HG03571 (cell line): ENCODE measurements around the gene SHROOM1.

Experiments
- ATAC-seq: cut with Tn5 transposase; IDR thresholded peaks from one replicate; pipeline ENCODE4 v1.9.1; 2021; ENCODE audit not compliant: unreplicated experiment

Gene SHROOM1

DNA sequence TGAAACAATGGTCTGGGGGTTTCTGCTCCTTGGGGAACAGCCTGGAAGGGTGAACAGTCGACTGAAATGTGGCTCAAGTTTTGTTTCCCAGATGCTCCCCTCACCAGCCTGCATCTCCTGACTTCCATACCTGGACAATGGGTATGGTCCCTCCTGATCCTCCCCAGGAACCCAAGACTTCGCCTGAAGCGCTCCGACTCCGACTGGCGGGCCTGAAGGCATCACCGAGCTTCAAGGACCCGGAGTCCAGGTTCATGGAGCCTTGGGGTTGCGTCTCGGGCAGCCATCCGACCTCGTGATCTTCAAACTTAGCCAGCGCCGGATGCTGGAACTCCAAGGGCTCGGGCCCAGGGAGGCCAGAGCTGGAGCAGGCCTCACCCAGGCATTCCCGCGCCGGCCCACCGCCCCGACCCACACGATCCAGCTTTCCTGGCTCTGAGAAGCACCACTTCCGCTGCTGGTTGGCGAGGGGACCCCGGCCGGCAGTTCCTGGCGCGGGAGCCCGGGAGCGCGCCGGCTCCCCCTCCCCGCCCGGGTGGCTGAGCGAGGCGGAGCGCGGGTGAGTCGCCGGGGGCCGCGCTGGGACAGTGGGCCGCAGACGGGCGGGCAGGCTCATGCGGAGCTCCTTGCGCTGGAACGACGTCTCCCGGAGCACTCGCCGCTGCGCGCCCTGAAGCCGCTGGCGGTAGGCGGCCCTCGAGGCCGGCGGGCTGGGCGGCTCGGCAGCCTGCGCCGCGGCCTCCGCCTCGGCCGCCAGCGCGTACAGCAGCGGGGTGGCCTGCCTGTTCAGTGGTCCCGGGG lies 5.2 kb downstream of the SHROOM1 start:
- ATAC-seq = no peak

DNA sequence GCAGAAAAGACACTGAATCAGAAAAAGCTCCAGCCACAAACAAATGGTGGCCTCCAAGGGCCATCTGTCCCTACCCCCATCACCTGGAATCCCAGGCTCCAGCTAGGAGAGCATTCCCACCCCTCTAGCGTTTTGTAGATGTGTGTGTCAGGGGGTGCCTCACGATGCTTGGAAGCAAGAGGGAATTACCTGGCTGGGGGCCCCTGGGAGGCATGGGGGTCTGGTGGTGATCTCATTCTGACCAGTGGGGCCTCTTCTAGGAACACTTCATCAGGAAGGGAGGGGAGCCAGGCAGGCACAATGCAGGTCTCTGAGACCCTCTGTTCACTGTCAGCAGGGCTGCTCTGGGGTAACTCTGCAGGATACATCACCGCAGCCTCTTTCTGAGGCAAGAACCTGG lies 6.0 kb downstream of the SHROOM1 start:
- no peak for ATAC-seq

DNA sequence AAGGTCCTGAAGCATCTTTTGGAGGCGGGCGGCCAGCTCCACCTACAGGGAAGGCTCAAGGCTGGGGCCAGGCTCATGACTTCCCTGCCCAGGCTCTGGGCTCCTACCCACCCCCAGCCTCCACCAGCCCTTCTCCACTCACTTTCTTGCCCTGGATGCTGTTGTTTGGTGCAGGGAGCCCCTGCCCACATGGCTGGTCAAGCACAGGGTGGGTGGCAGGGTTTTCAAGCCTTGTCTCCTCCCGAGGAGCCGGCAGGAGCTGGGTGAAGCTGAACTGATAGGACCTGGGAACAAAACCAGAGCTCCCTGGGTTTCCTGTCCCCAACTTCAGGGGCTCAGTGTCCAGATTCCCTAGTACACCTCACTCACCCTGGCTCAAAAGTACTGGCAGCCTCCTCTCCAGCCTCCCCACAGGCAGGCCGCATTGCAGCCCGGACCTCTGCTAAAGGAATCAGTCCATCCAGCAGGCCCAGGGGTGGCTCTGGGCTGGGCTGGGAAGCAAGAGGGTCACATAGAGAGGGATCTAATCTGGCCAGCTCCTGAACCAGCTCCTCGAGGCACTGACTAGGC lies 6.9 kb downstream of the SHROOM1 start:
- no peak for ATAC-seq

DNA sequence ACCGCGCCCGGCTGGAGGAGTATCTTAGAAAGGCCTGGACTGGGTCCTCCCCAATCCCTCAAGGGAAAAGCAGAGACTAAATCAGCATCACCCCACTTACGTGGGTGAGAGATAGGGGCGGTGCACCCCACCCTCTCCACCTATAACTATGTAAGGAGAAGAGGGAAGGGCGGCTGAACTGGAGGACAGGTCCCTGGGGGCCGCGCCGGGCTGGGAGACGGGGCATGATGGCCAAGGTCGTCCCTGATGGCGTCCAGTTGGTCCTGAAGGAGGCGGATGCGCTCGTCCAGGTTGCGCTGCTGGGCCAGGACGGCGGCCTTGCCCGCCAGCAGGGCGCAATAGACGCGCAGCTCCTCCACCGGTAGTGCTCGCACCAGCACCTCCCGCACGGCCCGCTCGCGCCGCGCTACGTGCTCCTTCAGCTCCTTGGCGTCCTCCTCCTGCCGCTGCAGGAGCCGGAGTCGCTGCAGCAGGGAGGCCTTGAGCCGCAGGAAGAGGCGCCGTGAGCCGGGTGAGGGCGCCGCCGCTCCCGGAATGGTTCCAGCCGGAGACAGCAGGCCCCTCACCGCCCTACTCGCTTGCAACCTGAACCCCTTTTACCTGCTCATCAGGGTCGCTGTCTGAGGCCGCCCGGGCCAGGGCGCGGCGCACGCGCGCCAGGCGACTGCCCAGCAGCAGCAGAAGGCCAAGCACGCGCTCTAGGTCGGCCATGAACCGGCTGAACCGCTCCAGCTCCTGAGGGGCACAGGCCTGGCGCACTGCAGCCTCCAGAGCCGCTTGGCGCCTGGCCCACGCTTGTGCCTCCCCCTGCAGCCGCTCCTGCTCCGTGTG lies 7.6 kb downstream of the SHROOM1 start:
- no peak for ATAC-seq

DNA sequence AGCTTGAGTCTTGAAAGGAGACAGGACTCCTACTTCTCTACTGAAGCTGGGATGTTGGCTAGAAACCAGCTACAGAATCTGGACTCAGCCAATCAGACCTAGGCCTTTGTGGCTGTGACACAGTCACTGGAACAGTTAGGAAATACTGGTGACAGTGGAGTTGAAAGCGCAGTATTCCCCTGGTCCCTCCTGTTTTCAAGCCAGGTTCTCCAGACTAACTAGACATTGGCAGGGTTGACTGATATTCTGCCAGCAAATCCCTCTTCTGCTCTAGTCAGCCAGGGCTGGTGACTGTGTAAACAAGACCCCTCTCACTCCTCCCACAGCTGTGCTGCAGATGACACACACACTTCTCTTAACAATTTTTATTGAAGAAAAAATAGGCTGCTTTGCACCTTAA lies 8.7 kb downstream of the SHROOM1 start:
- ATAC-seq = no peak

DNA sequence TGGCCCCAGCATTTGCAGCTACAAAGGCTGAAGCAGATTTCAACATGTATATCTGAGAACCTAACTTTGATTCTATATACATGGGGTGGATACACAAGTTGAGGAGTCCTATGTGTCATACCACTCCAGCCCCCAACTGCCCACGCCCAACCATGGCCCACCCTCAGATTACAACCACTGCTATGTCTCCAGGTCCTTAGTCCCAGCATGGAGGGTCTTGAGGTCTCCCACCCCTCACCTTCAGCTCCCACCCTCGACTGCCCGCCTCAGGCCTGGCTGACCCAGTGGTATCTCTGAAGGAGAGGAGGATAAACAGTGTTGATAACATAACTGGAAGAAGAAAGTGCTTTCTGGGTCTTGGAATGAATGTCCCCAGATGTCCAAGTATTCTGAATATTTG lies 9.1 kb downstream of the SHROOM1 start:
- no peak for ATAC-seq

DNA sequence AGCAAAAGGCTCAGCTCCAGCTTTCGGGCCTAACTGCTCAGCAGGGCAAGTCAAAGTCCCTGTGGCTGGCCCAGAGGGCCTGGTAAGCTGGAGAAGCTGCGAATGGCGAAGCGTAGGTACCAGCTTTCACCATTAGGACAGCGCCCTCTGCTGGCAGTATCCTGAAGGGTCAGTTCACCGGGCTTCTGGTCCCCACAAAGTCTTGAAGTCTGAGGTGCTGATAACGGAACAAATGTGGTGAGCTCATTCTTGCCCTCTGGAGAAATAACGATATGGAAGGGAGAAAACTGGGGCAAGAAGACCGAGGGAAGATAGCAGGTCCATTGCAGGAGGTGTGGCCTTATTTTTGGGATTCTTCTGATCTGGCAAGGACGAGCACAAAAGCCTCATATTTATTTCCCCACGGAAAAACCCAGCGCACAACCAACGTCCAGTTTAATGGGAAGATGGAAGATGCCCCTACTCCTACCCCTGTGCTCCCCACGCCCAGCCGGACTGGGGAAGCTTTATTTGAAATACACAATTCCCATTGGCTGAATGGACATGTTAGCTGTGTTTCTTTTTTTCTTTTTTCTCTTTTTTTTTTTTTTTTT lies 10.2 kb downstream of the SHROOM1 start:
- peak; percentile 63 for ATAC-seq

DNA sequence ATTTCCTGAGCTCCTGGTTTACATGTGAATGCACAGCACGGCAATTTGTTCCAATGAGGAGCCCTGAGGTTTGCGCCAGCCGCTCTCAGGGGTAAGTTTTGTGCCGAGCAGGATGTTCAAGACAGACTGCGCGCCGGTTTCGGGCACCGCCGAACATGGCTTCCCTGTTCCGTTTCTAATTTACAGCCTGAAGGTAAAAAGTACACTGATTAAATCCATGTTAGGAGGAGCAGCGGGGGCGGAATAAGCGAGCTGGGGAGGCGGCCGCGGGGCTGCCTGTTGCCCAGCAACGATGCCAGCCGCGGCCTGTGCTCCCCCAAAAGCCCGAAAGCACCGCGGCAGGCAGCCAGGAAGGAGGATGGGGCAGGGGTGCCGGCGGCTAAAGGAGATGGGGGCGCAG lies 11.0 kb downstream of the SHROOM1 start:
- ATAC-seq = no peak

DNA sequence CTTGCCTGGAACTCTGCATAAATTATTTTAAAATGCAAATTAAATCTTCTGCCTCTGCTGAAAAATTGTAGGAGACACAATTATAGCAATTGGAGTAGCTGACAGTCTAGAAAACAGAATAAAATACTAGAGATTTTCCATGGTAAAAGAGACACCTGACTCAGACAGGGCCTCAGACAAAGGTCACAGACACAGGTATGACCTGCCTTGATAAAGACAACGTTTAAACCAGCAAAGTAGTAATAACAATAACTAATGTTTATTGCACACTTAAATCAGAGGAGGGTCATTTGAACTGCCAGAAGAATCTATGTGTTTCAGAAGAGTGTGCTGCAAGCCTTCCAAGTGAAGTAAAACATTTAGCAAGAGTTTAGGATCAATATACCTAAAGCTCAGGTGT lies 13.4 kb downstream of the SHROOM1 start:
- no peak for ATAC-seq

DNA sequence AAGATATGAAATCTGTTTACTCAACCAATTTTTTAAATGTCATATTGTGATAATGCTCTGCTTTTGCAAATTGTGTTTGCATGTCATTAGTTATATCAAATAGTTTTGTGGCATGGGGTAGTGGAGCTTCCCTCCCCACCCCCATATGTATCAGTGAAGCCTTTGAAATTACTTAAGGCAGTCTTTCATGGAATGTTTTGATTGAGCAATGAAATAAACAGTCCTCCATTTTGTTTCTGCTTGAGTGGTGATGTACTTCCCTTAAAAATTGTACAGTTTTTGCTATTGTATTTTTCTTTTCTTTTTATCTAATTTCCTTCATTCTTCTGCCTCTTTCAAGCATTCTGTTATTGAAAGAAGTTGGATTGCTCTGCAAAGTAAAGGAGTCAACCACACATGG lies 13.9 kb downstream of the SHROOM1 start:
- no peak for ATAC-seq

DNA sequence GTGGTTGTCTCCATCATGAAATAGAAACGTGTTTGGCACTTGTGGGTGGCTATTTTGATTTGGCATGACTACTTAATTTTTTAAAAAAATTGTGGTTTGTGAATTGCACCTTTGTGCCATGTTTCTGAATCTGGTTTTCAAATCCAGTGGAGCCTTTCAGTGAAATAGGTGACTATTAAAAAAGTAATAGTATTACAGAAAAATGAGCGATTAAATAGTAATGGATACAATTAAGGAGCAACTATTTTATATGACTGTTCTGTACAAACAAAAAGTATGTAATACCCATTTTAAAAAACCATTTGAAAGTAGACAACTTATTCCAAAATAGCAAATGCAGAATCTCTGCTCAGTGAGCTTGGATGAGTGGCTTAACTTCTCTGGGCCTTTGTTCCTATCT lies 14.4 kb downstream of the SHROOM1 start:
- no peak for ATAC-seq

DNA sequence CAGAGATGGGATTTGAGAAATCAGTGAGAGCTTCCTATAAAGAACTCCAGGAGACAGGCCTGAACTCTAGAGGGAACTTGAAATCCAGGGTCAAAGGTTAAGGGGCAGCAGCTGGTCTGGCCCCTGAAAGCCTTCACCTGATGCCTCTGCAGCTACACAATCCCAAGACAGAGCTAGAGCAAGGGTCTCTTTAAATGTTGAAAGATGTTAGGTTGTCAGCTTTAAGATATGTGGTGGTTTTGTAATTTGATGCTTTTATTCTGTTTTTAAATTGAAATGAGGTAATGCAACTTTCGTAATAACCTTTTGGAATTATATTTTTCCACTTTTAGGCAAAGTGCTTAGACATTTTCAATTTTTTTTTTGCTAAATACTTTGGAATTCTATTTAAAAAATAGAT lies 15.0 kb downstream of the SHROOM1 start:
- no peak for ATAC-seq

DNA sequence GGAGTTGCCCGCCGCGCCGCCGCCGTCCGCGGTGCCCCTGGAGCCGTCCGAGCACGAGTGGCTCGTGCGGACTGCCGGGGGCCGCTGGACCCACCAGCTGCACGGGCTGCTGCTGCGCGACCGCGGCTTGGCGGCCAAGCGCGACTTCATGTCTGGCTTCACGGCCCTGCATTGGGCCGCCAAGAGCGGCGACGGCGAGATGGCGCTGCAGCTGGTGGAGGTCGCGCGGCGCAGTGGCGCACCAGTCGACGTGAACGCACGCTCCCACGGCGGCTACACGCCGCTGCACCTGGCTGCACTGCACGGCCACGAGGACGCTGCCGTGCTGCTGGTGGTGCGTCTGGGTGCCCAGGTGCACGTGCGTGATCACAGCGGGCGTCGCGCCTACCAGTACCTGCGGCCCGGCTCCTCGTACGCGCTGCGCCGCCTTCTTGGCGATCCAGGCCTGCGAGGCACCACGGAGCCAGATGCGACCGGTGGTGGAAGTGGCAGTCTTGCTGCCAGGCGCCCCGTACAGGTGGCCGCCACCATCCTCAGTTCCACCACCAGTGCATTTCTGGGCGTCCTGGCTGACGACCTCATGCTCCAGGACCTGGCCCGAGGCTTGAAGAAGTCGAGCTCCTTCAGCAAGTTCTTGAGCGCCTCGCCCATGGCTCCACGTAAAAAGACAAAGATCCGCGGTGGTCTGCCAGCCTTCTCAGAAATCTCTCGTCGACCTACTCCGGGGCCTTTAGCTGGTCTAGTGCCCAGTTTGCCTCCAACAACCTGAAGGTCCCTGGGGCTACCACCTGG lies 15.7 kb downstream of the SHROOM1 start:
- ATAC-seq = no peak

DNA sequence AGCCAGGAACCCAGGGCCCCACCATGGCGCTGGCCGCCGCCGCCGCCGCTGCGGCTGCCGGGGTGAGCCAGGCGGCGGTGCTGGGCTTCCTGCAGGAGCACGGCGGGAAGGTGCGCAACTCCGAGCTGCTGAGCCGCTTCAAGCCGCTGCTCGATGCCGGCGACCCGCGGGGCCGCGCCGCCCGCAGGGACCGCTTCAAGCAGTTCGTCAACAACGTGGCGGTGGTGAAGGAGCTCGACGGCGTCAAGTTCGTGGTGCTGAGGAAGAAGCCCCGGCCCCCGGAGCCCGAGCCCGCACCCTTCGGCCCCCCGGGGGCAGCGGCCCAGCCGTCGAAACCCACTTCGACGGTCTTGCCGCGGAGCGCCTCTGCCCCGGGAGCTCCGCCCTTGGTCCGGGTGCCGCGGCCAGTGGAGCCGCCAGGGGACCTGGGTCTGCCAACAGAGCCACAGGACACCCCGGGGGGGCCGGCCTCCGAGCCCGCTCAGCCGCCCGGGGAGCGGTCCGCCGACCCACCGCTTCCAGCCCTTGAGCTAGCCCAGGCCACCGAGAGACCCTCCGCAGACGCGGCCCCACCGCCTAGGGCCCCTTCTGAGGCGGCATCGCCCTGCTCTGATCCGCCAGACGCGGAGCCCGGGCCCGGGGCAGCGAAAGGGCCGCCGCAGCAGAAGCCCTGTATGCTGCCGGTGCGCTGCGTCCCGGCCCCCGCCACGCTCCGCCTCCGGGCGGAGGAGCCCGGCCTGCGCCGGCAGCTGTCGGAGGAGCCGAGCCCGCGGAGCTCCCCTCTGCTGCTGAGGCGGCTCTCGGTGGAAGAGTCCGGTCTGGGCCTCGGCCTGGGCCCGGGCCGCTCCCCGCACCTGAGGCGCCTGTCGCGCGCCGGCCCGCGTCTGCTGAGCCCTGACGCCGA lies 16.6 kb downstream of the SHROOM1 start:
- ATAC-seq = no peak

DNA sequence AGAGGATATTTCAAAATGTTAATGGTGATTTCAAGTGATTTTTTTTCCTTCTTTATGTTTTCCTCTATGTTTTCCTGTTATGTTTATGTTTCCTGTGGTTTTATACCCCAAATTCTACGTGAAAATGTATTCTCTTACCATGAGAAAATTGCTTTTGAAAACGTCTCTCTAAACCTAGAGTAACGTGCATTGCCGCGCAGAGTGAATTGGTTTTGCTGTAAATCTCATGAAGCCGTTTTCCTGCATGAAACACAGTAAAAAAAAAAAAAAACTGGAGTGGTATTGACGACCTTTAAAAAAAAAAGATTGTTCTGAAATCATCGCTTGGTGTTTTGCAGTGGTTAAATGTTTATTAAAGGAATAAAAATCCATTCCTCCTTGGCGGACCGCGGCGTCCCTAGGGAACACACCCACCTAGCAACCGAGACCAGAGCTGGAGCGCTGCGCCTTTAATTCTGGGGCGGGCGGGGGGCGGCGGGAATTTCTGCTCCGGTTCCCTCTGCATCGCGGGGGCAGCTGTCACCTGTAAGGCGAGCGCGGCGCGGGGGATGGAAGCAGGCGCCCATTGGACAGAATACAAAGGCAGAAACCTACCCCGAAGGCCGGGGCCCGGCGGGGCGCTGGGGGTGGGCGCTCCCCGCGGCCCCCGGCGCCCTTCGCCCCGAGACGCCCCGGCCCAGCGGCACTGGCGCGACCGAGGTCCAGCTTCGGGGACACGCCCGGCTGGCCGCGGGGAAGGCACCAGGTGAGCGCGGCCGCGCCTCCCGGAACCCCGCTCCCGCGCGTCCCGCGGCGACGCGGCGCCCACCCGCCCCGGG lies 17.5 kb downstream of the SHROOM1 start, which contains the start of gene SOWAHA:
Gene SOWAHA (plus strand): TSS at position 522 of the 818 bp plus-strand sequence. CDS start 320 bp downstream, outside the sequence.
- no peak for ATAC-seq

DNA sequence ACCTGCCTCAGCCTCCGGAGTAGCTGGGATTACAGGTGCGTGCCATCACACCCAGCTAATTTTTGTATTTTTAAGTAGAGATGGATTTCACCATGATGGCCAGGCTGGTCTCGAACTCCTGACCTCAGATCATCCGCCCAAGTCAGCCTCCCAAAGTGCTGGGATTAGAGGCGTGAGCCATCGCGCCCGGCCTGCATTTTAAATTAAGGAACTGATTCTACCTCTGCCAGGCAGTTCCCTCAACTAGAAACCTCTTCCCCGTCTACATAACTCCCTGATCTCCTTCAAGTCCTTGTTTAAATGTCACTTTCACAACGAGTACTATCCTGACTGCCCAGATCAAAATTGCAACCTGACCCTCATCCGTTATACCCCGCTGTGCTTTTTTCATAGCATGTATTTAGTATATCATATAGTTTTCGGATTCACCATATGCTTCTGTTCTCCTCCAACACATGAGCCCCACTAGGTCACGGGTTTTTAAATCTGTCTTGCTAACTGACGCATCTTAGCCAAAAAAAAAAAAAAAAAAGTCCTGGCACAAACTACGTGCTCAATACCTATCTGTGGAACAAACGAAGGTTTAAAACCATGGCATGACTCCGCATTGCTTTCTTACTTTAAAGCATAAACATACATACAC lies 18.2 kb downstream of the SHROOM1 start:
- ATAC-seq = no peak

DNA sequence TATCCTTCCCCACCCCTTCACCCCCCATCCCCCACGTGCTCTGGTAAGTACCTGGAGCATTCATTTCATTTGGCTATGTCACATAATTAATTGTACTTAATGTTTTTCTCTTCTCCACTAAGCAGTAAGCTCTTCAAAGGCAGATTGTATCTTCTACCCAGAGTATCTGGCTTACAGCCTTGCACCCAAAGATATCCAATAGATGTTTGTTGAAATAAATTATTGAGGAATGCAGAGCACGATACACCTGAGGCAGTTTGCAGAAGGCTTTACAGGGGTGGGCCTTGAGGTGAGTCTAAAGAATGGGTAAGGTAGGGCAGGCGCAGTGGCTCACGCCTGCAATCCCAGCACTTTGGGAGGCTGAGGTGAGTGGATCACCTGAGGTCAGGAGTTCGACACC lies 19.8 kb downstream of the SHROOM1 start:
- ATAC-seq = no peak

DNA sequence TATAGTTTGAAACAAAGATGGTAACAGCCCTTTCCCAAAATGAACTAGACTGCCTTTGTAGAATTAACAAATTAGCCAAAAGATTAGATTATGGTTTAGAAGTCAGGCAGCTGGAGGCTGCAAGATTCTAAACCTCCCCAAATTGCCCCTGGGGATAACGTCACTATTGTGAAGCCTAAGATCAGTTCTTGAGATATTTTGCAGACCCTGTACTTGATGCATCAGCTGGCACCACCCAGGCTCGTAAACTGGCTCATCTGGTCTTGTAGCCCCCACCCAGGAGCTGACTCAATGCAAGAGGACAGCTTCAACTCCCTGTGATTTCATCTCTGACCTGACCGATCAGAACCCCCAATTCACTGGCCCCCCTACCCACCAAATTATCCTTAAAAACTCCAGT lies 21.6 kb downstream of the SHROOM1 start:
- ATAC-seq = no peak
